Measurements from ENCODE around the gene ULK4. TPM values are rescaled to one million over a fixed set of nuclear protein-coding genes. Genes with fewer than 3 reads are reported as not detected.

Gene ULK4
- total and polyA plus RNA-seq, 9 of the 15 experiments (the other 6 are each of a cell fraction or from before 2014, with no cell fraction given), result 3.0 to 5.9 (median 3.5) TPM

DNA sequence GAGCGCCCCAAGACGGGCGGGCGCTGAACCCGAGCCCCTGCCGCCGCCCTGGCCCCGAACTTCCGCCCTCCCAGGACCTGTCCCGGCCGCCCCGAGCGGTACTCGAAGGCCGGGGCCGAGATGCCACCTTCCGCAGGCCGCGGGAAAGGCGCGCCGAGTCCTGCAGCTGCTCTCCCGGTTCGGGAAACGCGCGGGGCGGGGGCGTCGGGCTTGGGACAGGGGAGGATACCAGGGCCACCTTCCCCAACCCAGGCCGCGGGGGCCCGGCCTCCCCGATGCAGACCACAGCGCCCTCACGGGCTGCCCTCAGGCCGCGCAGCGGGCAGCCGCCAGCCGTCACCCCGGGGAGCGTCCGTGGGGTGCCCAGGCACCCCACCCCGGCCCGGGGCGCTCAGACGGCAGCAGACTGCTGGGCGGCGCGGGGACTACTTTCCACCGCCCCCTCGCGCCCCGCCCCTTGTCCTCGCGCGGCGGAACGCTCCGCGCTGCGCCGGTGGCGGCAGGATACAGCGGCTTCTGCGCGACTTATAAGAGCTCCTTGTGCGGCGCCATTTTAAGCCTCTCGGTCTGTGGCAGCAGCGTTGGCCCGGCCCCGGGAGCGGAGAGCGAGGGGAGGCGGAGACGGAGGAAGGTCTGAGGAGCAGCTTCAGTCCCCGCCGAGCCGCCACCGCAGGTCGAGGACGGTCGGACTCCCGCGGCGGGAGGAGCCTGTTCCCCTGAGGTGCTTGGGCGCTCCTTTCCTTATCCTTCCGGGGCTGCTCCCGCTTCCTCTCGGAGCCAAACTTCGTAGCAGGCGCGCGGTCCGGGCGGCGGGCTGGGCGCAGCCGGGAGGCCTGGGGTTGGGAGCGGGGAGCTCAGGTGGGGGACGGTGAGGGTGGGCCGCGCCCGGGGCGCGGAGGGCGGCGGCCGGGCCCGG lies 762.7 kb downstream of the ULK4 start, which contains the start of gene CTNNB1 (continued):
- TF ChIP-seq SAP30 (IDR thresholded peaks at IDR 0.05; ENCODE audit: borderline replicate concordance, insufficient read depth, low read depth, low read length, poor library complexity, severe bottlenecking) (peak; percentile 62), KLF6 (CRISPR knock-in tag; IDR thresholded peaks at IDR 0.05; ENCODE audit: borderline replicate concordance) (peak; percentile 68; the same call in 1 of the 2 replicates), PHB2 (IDR thresholded peaks at IDR 0.05; ENCODE audit: low read depth) (no peak), HDAC8 (tag; IDR thresholded peaks at IDR 0.05) (peak; percentile 61; the same call in 1 of the 2 replicates), SRF (CRISPR knock-in tag; IDR thresholded peaks at IDR 0.05) (peak in 1 of 2 experiments; percentile 18; a peak in 1 of 4 replicates), ERF (CRISPR knock-in tag; IDR thresholded peaks at IDR 0.05) (peak; percentile 41; the same call in 1 of the 2 replicates), CSDE1 (IDR thresholded peaks at IDR 0.05) (peak in 1 of 2 experiments; percentile 70; a peak in 1 of 4 replicates), NCOA6 (IDR thresholded peaks at IDR 0.05) (peak; percentile 87)
- TF ChIP-seq, protein P1, sequence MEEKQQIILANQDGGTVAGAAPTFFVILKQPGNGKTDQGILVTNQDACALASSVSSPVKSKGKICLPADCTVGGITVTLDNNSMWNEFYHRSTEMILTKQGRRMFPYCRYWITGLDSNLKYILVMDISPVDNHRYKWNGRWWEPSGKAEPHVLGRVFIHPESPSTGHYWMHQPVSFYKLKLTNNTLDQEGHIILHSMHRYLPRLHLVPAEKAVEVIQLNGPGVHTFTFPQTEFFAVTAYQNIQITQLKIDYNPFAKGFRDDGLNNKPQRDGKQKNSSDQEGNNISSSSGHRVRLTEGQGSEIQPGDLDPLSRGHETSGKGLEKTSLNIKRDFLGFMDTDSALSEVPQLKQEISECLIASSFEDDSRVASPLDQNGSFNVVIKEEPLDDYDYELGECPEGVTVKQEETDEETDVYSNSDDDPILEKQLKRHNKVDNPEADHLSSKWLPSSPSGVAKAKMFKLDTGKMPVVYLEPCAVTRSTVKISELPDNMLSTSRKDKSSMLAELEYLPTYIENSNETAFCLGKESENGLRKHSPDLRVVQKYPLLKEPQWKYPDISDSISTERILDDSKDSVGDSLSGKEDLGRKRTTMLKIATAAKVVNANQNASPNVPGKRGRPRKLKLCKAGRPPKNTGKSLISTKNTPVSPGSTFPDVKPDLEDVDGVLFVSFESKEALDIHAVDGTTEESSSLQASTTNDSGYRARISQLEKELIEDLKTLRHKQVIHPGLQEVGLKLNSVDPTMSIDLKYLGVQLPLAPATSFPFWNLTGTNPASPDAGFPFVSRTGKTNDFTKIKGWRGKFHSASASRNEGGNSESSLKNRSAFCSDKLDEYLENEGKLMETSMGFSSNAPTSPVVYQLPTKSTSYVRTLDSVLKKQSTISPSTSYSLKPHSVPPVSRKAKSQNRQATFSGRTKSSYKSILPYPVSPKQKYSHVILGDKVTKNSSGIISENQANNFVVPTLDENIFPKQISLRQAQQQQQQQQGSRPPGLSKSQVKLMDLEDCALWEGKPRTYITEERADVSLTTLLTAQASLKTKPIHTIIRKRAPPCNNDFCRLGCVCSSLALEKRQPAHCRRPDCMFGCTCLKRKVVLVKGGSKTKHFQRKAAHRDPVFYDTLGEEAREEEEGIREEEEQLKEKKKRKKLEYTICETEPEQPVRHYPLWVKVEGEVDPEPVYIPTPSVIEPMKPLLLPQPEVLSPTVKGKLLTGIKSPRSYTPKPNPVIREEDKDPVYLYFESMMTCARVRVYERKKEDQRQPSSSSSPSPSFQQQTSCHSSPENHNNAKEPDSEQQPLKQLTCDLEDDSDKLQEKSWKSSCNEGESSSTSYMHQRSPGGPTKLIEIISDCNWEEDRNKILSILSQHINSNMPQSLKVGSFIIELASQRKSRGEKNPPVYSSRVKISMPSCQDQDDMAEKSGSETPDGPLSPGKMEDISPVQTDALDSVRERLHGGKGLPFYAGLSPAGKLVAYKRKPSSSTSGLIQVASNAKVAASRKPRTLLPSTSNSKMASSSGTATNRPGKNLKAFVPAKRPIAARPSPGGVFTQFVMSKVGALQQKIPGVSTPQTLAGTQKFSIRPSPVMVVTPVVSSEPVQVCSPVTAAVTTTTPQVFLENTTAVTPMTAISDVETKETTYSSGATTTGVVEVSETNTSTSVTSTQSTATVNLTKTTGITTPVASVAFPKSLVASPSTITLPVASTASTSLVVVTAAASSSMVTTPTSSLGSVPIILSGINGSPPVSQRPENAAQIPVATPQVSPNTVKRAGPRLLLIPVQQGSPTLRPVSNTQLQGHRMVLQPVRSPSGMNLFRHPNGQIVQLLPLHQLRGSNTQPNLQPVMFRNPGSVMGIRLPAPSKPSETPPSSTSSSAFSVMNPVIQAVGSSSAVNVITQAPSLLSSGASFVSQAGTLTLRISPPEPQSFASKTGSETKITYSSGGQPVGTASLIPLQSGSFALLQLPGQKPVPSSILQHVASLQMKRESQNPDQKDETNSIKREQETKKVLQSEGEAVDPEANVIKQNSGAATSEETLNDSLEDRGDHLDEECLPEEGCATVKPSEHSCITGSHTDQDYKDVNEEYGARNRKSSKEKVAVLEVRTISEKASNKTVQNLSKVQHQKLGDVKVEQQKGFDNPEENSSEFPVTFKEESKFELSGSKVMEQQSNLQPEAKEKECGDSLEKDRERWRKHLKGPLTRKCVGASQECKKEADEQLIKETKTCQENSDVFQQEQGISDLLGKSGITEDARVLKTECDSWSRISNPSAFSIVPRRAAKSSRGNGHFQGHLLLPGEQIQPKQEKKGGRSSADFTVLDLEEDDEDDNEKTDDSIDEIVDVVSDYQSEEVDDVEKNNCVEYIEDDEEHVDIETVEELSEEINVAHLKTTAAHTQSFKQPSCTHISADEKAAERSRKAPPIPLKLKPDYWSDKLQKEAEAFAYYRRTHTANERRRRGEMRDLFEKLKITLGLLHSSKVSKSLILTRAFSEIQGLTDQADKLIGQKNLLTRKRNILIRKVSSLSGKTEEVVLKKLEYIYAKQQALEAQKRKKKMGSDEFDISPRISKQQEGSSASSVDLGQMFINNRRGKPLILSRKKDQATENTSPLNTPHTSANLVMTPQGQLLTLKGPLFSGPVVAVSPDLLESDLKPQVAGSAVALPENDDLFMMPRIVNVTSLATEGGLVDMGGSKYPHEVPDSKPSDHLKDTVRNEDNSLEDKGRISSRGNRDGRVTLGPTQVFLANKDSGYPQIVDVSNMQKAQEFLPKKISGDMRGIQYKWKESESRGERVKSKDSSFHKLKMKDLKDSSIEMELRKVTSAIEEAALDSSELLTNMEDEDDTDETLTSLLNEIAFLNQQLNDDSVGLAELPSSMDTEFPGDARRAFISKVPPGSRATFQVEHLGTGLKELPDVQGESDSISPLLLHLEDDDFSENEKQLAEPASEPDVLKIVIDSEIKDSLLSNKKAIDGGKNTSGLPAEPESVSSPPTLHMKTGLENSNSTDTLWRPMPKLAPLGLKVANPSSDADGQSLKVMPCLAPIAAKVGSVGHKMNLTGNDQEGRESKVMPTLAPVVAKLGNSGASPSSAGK (IDR thresholded peaks at IDR 0.05), result no peak; the same call in 1 of the 2 replicates
- TF ChIP-seq, protein P2, sequence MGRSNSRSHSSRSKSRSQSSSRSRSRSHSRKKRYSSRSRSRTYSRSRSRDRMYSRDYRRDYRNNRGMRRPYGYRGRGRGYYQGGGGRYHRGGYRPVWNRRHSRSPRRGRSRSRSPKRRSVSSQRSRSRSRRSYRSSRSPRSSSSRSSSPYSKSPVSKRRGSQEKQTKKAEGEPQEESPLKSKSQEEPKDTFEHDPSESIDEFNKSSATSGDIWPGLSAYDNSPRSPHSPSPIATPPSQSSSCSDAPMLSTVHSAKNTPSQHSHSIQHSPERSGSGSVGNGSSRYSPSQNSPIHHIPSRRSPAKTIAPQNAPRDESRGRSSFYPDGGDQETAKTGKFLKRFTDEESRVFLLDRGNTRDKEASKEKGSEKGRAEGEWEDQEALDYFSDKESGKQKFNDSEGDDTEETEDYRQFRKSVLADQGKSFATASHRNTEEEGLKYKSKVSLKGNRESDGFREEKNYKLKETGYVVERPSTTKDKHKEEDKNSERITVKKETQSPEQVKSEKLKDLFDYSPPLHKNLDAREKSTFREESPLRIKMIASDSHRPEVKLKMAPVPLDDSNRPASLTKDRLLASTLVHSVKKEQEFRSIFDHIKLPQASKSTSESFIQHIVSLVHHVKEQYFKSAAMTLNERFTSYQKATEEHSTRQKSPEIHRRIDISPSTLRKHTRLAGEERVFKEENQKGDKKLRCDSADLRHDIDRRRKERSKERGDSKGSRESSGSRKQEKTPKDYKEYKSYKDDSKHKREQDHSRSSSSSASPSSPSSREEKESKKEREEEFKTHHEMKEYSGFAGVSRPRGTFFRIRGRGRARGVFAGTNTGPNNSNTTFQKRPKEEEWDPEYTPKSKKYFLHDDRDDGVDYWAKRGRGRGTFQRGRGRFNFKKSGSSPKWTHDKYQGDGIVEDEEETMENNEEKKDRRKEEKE (IDR thresholded peaks at IDR 0.05; ENCODE audit: borderline replicate concordance in 1 of 2, control insufficient read depth in 1 of 2, low read depth in 2 of 2, low read length in 1 of 2), result 0 out of 4 replicates have a peak, but pooled peaks of 1 of the 2 experiments have one; percentile 53

All from K562 (cell line).